ENCODE measurements around the gene ADAD2.
A peak's percentile ranks its signal among the peaks of the same experiment; 100 is the strongest.

ADAD2 gene

GRCh38 chr16:84161801-84162200, 29.2 kb upstream of the ADAD2 start:
- CTCF ChIA-PET: interaction anchor here (1.1 kb wide), 1 partner anchor 24 kb away, joined by 3 read pairs; no protein-coding TSS in a partner anchor
- Mint-ChIP-seq H3K27ac (no peak overlapping the region), H3K4me3 (no peak overlapping the region), H3K4me1 (no peaks in the 10 kb centered on the region), H3K27me3 (peaks cover 51% of the 10 kb centered on the region), H3K9me3 (no peaks in the 10 kb centered on the region), H3K36me3 (no peaks in the 10 kb centered on the region)
- no peak for DNase-seq

GRCh38 chr16:84165746-84166145, 25.2 kb upstream of the ADAD2 start:
- Mint-ChIP-seq H3K4me1 (no peaks in the 10 kb centered on the region), H3K36me3 (no peaks in the 10 kb centered on the region), H3K27me3 (peaks cover 37% of the 10 kb centered on the region), H3K9me3 (no peaks in the 10 kb centered on the region), H3K27ac (no peak overlapping the region), H3K4me3 (no peak overlapping the region)
- DNase-seq: no peak
- CTCF ChIA-PET: no interaction called here

GRCh38 chr16:84166796-84167695, 23.9 kb upstream of the ADAD2 start:
- H3K4me3 Mint-ChIP-seq: no peak overlapping the region
- H3K9me3 Mint-ChIP-seq: no peaks in the 10 kb centered on the region
- CTCF ChIA-PET: interaction anchor here (1.0 to 1.3 kb wide), 4 partner anchors 9 to 82 kb away, joined by 3 to 5 read pairs (median 4); partner anchors contain the start of gene TAF1C
- peaks cover 32% of the 10 kb centered on the region for H3K27me3 Mint-ChIP-seq
- DNase-seq: no peak
- H3K4me1 Mint-ChIP-seq: no peaks in the 10 kb centered on the region
- no peaks in the 10 kb centered on the region for H3K36me3 Mint-ChIP-seq
- no peak overlapping the region for H3K27ac Mint-ChIP-seq

GRCh38 chr16:84169765-84170310, 21.1 kb upstream of the ADAD2 start:
- CTCF ChIA-PET: interaction anchor here (1.0 to 10.5 kb wide), 2 partner anchors 17 to 82 kb away, joined by 3 to 123 read pairs; partner anchors contain the start of gene TAF1C
- no peaks in the 10 kb centered on the region for H3K9me3 Mint-ChIP-seq
- peaks cover 32% of the 10 kb centered on the region for H3K27me3 Mint-ChIP-seq
- H3K36me3 Mint-ChIP-seq: no peaks in the 10 kb centered on the region
- no peak for DNase-seq
- H3K27ac Mint-ChIP-seq: no peak overlapping the region
- no peaks in the 10 kb centered on the region for H3K4me1 Mint-ChIP-seq
- no peak overlapping the region for H3K4me3 Mint-ChIP-seq

GRCh38 chr16:84174396-84174795, 16.6 kb upstream of the ADAD2 start:
- Mint-ChIP-seq H3K27me3 (peaks cover 21% of the 10 kb centered on the region), H3K27ac (no peak overlapping the region), H3K4me3 (no peak overlapping the region), H3K36me3 (peaks cover 2% of the 10 kb centered on the region), H3K9me3 (no peaks in the 10 kb centered on the region), H3K4me1 (no peaks in the 10 kb centered on the region)
- DNase-seq: no peak
- CTCF ChIA-PET: interaction anchor here (0.5 to 10.5 kb wide), 7 partner anchors 11 to 116 kb away, joined by 3 to 123 read pairs (median 7); partner anchors contain the start of gene TAF1C

- CTCF ChIA-PET: interaction anchor here (0.6 to 10.5 kb wide), 20 partner anchors 8 to 708 kb away, joined by 3 to 123 read pairs (median 4); partner anchors contain the start of genes DNAAF1, HSDL1, MBTPS1 and SLC38A8
- no peak overlapping the region for H3K4me3 Mint-ChIP-seq
- no peaks in the 10 kb centered on the region for H3K9me3 Mint-ChIP-seq
- H3K27me3 Mint-ChIP-seq: peaks cover 12% of the 10 kb centered on the region
- peak; percentile 77 for DNase-seq
- no peak overlapping the region for H3K27ac Mint-ChIP-seq
- H3K36me3 Mint-ChIP-seq: peaks cover 2% of the 10 kb centered on the region
- H3K4me1 Mint-ChIP-seq: no peaks in the 10 kb centered on the region
Observed at GRCh38 chr16:84175350-84176081, 15.4 kb upstream of the ADAD2 start.

GRCh38 chr16:84176192-84177053, 14.5 kb upstream of the ADAD2 start:
- Mint-ChIP-seq H3K4me3 (no peak overlapping the region), H3K27me3 (peaks cover 12% of the 10 kb centered on the region), H3K27ac (peak overlapping the region; percentile 24), H3K4me1 (no peaks in the 10 kb centered on the region), H3K9me3 (no peaks in the 10 kb centered on the region), H3K36me3 (peaks cover 4% of the 10 kb centered on the region)
- no peak for DNase-seq
- CTCF ChIA-PET: interaction anchor here (0.8 to 10.5 kb wide), 14 partner anchors 9 to 162 kb away, joined by 3 to 123 read pairs (median 4); partner anchors contain the start of genes DNAAF1, HSDL1, MBTPS1 and SLC38A8

- peaks cover 9% of the 10 kb centered on the region for H3K27me3 Mint-ChIP-seq
- H3K4me3 Mint-ChIP-seq: no peak overlapping the region
- H3K36me3 Mint-ChIP-seq: peaks cover 7% of the 10 kb centered on the region
- CTCF ChIA-PET: interaction anchor here (4.7 to 10.5 kb wide), 2 partner anchors 8 to 90 kb away, joined by 40 to 123 read pairs; partner anchors contain the start of gene TAF1C
- no peaks in the 10 kb centered on the region for H3K9me3 Mint-ChIP-seq
- no peaks in the 10 kb centered on the region for H3K4me1 Mint-ChIP-seq
- no peak overlapping the region for H3K27ac Mint-ChIP-seq
- no peak for DNase-seq
Observed at GRCh38 chr16:84177741-84178073, 13.2 kb upstream of the ADAD2 start.

- Mint-ChIP-seq H3K27me3 (peaks cover 6% of the 10 kb centered on the region), H3K27ac (no peak overlapping the region)
- CTCF ChIA-PET: interaction anchor here (1.0 to 10.5 kb wide), 3 partner anchors 7 to 91 kb away, joined by 3 to 123 read pairs (median 40); partner anchors contain the start of gene TAF1C
Observed at GRCh38 chr16:84178146-84178765, 12.7 kb upstream of the ADAD2 start.

GRCh38 chr16:84178892-84179611, 11.9 kb upstream of the ADAD2 start:
- CTCF ChIA-PET: interaction anchor here (1.0 to 10.5 kb wide), 3 partner anchors 6 to 92 kb away, joined by 3 to 123 read pairs (median 40); partner anchors contain the start of gene TAF1C
- H3K36me3 Mint-ChIP-seq: peaks cover 12% of the 10 kb centered on the region
- H3K27me3 Mint-ChIP-seq: peaks cover 4% of the 10 kb centered on the region
- no peak overlapping the region for H3K27ac Mint-ChIP-seq
- no peaks in the 10 kb centered on the region for H3K9me3 Mint-ChIP-seq
- H3K4me1 Mint-ChIP-seq: no peaks in the 10 kb centered on the region
- no peak for DNase-seq
- no peak overlapping the region for H3K4me3 Mint-ChIP-seq

More at GRCh38 chr16:84178146-84178765, 12.7 kb upstream of the ADAD2 start:
- Mint-ChIP-seq H3K4me1 (no peaks in the 10 kb centered on the region), H3K4me3 (no peak overlapping the region), H3K9me3 (no peaks in the 10 kb centered on the region), H3K36me3 (peaks cover 10% of the 10 kb centered on the region)
- DNase-seq: no peak

GRCh38 chr16:84179612-84180320, 11.2 kb upstream of the ADAD2 start:
- Mint-ChIP-seq H3K9me3 (no peaks in the 10 kb centered on the region), H3K4me1 (peaks cover 6% of the 10 kb centered on the region), H3K27me3 (peaks cover 4% of the 10 kb centered on the region), H3K27ac (no peak overlapping the region), H3K4me3 (no peak overlapping the region), H3K36me3 (peaks cover 17% of the 10 kb centered on the region)
- CTCF ChIA-PET: interaction anchor here (1.4 to 10.5 kb wide), 2 partner anchors 92 to 95 kb away, joined by 3 to 123 read pairs; no protein-coding TSS in a partner anchor
- DNase-seq: no peak
